Stomach (tissue), 9 donors: ENCODE measurements around the gene PHLDB3. TPM values are rescaled to one million over a fixed set of nuclear protein-coding genes. Genes with fewer than 3 reads are reported as not detected.

ENCODE experiments used
- DNase-seq, 2 donors: peaks; one replicate each; pipeline versions ENCODE4 v3.0.0 to v3.0.0-alpha.2; 2013 to 2019
- H3K27ac ChIP-seq, 5 donors: fragments of 200-600 bp in 4 of 5; sonication (generic) in 4 of 5; one replicate each; pipeline ENCODE4 v1.5.1; 2013 to 2019; ENCODE audit warnings: mild to moderate bottlenecking in 1 of 5, moderate library complexity in 1 of 5
- H3K27me3 ChIP-seq, 3 donors: fragments of 200-600 bp; sonication (generic); one replicate each; pipeline ENCODE4 v1.5.1; 2017 to 2019; ENCODE audit warnings: mixed run types in 1 of 3
- H3K36me3 ChIP-seq, 4 donors: fragments of 200-600 bp; sonication (generic); 1 replicate in 3 of 4; 2 replicates in 1 of 4; pipeline ENCODE4 v1.5.1; 2016 to 2019
- H3K4me1 ChIP-seq, 4 donors: fragments of 200-600 bp; sonication (generic); one replicate each; pipeline ENCODE4 v1.5.1; 2016 to 2019
- H3K4me3 ChIP-seq, 4 donors: fragments of 200-600 bp; sonication (generic) in 3 of 4; one replicate each; pipeline ENCODE4 v1.5.1; 2016 to 2019; ENCODE audit warnings: mild to moderate bottlenecking in 1 of 4
- H3K9me3 ChIP-seq, 4 donors: fragments of 200-600 bp; sonication (generic); one replicate each; pipeline ENCODE4 v1.5.1; 2016 to 2019
- EP300 ChIP-seq: sonication (generic); formaldehyde crosslinking; IDR thresholded peaks from one replicate; pipeline ENCODE4 v1.6.1; 2017; ENCODE audit warnings: antibody characterized with exemption
- POLR2A ChIP-seq, 4 donors: fragments of 450-650 bp; IDR thresholded peaks; one replicate each; pipeline ENCODE4 v1.6.1; 2016; ENCODE audit warnings: antibody characterized with exemption in 4 of 4, control low read depth in 2 of 4, mild to moderate bottlenecking in 1 of 4, moderate library complexity in 1 of 4
- POLR2AphosphoS5 ChIP-seq, 3 donors: sonication (generic); formaldehyde crosslinking; IDR thresholded peaks; one replicate each; pipeline ENCODE4 v1.6.1; 2016; ENCODE audit warnings: antibody characterized with exemption in 3 of 3
- WGBS, 5 donors: extraction: QIAGEN DNeasy Blood & Tissue Kit in 3 of 5; methylation state at CpG; one replicate each; pipeline versions ENCODE4 v1.1.5 to v1.1.7; 2013 to 2018; 5-methylcytosine and 5-hydroxymethylcytosine counted together
- intact Hi-C: fragments of 100-400 bp; cut with DNase I; formaldehyde crosslinking; loops from one replicate; pipeline ENCODE4 v1.15.1; 2023; ENCODE audit warnings: low total_unique reads
- polyA plus RNA-seq, 3 donors: library from polyadenylated mRNA; stranded (reverse); fragments of 200-250 nt; gene quantifications; one replicate each; pipeline ENCODE4 v1.2.3, GENCODE V29; 2013
- total RNA-seq, 5 donors: library from RNA; depleted of rRNA; stranded (reverse); fragments of >200 nt; gene quantifications; one replicate each; pipeline versions ENCODE4 v1.1.0 to v1.2.3, GENCODE V29; 2014 to 2016
- TF ChIP-seq, protein P1 (sequence below), 7 experiments: fragments of 450-650 bp in 4 of 7; fragments of 200-600 bp in 3 of 7; sonication (generic) in 3 of 7; IDR thresholded peaks; one replicate each; pipeline ENCODE4 v1.5.1; 2016 to 2019; ENCODE audit warnings: antibody characterized with exemption in 7 of 7, control low read depth in 2 of 7, mild to moderate bottlenecking in 1 of 7
- donor health status: healthy with polysubstance abuse.
- donor health status: Bipolar disorder and iron deficiency.
- donor health status: healthy.

The PHLDB3 gene
- total and polyA plus RNA-seq, 8 donors: 2.0 to 55.3 (median 9.5) TPM; not detected in 1

DNA sequence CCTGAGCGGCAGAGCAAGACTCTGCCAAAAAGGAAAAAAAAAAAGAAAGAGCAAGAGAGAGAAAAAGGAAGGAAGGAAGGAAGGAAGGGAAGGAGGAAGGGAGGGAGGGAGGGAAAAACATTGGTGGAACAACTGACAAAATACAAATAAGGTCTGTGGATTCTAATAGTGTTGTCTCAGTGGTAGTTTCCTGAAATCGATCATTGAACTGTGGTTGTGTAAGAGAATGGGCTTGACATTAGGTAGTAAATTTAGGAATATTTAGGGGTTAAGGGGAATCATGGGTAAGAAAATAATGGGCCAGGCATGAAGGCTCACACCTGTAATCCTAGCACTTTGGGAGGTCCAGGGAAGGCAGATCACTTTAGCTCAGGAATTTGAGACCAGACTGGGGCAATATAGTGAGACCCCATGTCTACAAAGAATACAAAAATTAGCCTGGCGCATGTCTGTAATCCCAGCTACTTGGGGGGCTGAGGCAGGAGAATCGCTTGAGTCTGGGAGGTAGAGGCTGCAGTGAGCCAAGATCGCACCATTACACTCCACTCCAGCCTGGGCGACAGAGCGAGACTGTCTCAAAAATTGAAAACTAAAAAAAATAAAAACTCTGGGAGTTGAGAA, 14.5 kb downstream of the PHLDB3 start:
- Histone ChIP-seq H3K9me3 (no peaks in the 10 kb centered on the region), H3K4me3 (no peak overlapping the region), H3K27me3 (no peaks in the 10 kb centered on the region), H3K27ac (no peak overlapping the region), H3K4me1 (no peaks in the 10 kb centered on the region), H3K36me3 (peaks cover 0 to 36% (median 28%) of the 10 kb centered on the region in 4 donors)
- DNase-seq: no peak
- no peak for TF ChIP-seq POLR2A (IDR thresholded peaks at IDR 0.05)
- TF ChIP-seq, protein P1, sequence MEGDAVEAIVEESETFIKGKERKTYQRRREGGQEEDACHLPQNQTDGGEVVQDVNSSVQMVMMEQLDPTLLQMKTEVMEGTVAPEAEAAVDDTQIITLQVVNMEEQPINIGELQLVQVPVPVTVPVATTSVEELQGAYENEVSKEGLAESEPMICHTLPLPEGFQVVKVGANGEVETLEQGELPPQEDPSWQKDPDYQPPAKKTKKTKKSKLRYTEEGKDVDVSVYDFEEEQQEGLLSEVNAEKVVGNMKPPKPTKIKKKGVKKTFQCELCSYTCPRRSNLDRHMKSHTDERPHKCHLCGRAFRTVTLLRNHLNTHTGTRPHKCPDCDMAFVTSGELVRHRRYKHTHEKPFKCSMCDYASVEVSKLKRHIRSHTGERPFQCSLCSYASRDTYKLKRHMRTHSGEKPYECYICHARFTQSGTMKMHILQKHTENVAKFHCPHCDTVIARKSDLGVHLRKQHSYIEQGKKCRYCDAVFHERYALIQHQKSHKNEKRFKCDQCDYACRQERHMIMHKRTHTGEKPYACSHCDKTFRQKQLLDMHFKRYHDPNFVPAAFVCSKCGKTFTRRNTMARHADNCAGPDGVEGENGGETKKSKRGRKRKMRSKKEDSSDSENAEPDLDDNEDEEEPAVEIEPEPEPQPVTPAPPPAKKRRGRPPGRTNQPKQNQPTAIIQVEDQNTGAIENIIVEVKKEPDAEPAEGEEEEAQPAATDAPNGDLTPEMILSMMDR (IDR thresholded peaks at IDR 0.05): no peak
- WGBS, 5 donors: 94 to 98% (median 98%) methylated on average over 7 of the region's 7 CpGs
- intact Hi-C loops: no loop called here

DNA sequence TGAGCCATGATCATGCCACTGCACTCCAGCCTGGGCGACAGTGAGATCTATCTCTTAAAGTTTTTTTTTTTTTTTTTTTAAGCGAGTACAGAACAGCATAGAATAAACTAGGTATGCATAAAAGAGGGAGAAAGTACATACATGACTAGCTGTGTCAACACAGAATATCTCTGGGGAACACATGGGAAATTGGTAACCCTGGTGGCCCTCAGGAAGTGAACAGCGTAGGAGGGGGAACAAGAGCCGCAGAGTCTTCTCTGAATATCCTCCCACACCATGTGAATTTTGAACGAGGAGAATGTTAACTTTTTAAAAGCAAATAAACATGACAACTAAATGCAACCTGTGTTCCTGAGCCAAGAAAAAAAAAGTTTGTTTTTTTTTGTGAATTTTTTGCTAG, 15.2 kb downstream of the PHLDB3 start:
- H3K9me3 ChIP-seq: no peaks in the 10 kb centered on the region
- WGBS, 5 donors: 54 to 63% (median 56%) methylated on average over 5 of the region's 5 CpGs
- H3K4me1 ChIP-seq: no peaks in the 10 kb centered on the region
- DNase-seq: peak in 1 of 2 donors; percentile 26
- H3K27me3 ChIP-seq: no peaks in the 10 kb centered on the region
- no peak overlapping the region for H3K27ac ChIP-seq
- peaks cover 0 to 28% (median 20%) of the 10 kb centered on the region in 4 donors for H3K36me3 ChIP-seq
- no peak for TF ChIP-seq EP300
- H3K4me3 ChIP-seq: no peak overlapping the region
- intact Hi-C loops: no loop called here

DNA sequence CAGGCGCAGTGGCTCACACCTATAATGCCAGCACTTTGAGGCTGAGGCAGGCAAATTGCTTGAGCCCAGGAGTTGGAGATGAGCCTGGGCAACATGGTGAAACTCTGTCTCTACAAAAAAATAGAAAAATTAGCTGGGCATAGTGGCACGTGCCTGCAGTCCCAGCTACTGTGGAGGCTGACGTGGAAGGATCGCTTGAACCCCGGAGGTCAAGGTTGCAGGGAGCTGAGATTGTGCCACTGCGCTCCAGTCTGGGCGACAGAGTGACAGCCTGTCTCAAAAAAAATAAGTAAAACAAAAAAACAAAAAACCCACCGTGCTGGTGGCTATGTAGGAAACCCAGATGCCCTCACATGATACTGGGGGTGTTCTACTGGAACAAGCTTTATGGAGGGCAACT, 16.4 kb downstream of the PHLDB3 start:
- no peaks in the 10 kb centered on the region for H3K4me1 ChIP-seq
- no peak for DNase-seq
- no peaks in the 10 kb centered on the region for H3K27me3 ChIP-seq
- TF ChIP-seq POLR2AphosphoS5 (IDR thresholded peaks at IDR 0.05) (no peak), POLR2A (IDR thresholded peaks at IDR 0.05) (no peak), EP300 (no peak)
- TF ChIP-seq, protein P1 (IDR thresholded peaks at IDR 0.05): no peak
- H3K36me3 ChIP-seq: peaks cover 0 to 20% (median 11%) of the 10 kb centered on the region in 4 donors
- no peak overlapping the region for H3K4me3 ChIP-seq
- WGBS, 5 donors: 87 to 93% (median 91%) methylated on average over 8 of the region's 8 CpGs
- H3K27ac ChIP-seq: no peak overlapping the region
- H3K9me3 ChIP-seq: no peaks in the 10 kb centered on the region
- intact Hi-C loops: no loop called here

DNA sequence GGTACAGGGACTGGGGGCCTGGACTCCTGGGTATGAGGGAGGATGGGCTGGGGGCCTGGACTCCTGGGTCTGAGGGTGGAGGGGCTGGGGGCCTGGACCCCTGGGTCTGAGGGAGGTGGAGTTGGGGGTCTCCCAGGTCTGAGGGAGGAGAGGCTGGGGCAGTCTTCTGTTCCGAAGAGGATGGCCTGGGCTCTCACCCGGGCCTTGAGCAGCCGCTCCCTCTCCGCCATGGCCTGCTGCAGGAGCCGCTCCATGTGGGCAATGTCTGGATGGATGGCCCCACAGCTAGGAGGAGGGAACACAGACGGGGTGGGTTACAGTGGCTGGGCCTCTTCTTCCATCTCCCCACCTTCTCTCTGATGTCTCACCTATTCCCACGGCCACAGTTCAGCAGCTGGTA, 18.1 kb downstream of the PHLDB3 start:
- TF ChIP-seq, protein P1 (IDR thresholded peaks at IDR 0.05): no peak
- TF ChIP-seq EP300: no peak
- no peak for TF ChIP-seq POLR2AphosphoS5 (IDR thresholded peaks at IDR 0.05)
- no peak for TF ChIP-seq POLR2A (IDR thresholded peaks at IDR 0.05)
- intact Hi-C loops: no loop called here
- Histone ChIP-seq H3K27ac (no peak overlapping the region), H3K9me3 (no peaks in the 10 kb centered on the region), H3K36me3 (peaks cover 0 to 24% (median 11%) of the 10 kb centered on the region in 4 donors), H3K4me3 (no peak overlapping the region), H3K27me3 (no peaks in the 10 kb centered on the region), H3K4me1 (no peaks in the 10 kb centered on the region)
- 87 to 94% (median 93%) methylated on average over 5 to 7 of the region's 7 CpGs for WGBS, 5 donors
- no peak for DNase-seq

DNA sequence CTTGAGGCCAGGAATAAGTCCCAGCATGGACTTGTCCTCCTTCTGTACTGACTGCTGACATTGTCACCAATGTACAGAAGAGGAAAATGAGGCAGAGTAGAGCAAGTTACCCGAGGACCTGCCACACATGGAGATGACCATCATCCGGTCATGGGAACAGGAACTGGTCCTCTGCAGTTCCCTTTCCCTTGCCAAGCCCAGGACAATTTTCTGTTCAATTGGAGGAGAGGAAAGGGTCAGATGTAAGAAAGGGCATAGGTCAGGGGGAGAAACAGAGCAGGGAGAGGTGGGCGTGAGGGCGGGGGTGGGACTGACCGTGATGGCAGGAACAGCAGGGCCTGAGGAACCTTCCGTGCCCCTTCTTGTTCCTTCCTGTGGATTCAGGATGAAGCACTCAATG, 18.6 kb downstream of the PHLDB3 start:
- TF ChIP-seq, protein P1 (IDR thresholded peaks at IDR 0.05): no peak
- TF ChIP-seq POLR2AphosphoS5 (IDR thresholded peaks at IDR 0.05) (no peak), POLR2A (IDR thresholded peaks at IDR 0.05) (no peak)
- intact Hi-C loops: no loop called here

More for the DNA sequence above, 18.6 kb downstream of the PHLDB3 start:
- Histone ChIP-seq H3K4me1 (no peaks in the 10 kb centered on the region), H3K4me3 (no peak overlapping the region), H3K27me3 (no peaks in the 10 kb centered on the region), H3K27ac (no peak overlapping the region), H3K9me3 (no peaks in the 10 kb centered on the region), H3K36me3 (peaks cover 0 to 22% (median 10%) of the 10 kb centered on the region in 4 donors)
- no peak for DNase-seq
- WGBS, 5 donors: 76 to 89% (median 83%) methylated on average over 6 of the region's 6 CpGs
